ENCODE measurements around the gene CHST13.

Gene CHST13, protein sequence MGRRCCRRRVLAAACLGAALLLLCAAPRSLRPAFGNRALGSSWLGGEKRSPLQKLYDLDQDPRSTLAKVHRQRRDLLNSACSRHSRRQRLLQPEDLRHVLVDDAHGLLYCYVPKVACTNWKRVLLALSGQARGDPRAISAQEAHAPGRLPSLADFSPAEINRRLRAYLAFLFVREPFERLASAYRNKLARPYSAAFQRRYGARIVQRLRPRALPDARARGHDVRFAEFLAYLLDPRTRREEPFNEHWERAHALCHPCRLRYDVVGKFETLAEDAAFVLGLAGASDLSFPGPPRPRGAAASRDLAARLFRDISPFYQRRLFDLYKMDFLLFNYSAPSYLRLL

DNA sequence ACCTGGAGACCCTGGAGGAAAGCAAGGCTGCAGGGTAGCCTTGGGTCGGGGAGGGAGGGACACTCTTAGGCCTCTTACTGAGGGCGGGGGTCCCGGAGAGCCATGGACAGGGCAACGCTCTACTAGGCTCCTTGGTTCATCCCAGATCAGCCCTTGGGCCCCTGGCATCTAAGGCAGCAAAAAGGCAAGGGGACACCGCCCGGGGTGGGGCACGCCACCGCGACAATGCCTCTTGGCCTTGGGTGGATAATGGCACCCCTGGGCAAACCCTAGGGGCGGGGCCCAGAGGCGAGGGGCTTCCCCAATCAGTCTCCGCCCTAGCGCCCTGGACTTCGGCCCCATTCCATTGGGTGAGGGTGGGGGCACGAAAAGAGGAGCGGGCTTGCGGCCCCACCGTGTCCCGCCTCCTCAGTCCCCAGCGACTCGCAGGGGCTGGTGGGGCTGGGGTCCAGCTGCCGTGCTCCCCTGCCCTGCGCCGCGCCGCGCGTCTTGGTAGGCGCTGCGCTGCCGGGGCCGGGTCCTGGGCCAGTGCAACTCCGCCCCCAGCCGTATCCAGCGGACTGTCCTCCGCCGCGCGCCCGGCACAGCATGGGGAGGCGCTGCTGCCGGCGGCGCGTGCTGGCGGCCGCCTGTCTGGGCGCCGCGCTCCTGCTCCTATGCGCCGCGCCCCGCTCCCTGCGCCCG lies at the start of gene CHST13:
Gene CHST13, plus strand, starts transcription at position 411 of the 684 bp plus-strand sequence. Its CDS starts 178 bp downstream, at position 589.
- no peak for DNase-seq

DNA sequence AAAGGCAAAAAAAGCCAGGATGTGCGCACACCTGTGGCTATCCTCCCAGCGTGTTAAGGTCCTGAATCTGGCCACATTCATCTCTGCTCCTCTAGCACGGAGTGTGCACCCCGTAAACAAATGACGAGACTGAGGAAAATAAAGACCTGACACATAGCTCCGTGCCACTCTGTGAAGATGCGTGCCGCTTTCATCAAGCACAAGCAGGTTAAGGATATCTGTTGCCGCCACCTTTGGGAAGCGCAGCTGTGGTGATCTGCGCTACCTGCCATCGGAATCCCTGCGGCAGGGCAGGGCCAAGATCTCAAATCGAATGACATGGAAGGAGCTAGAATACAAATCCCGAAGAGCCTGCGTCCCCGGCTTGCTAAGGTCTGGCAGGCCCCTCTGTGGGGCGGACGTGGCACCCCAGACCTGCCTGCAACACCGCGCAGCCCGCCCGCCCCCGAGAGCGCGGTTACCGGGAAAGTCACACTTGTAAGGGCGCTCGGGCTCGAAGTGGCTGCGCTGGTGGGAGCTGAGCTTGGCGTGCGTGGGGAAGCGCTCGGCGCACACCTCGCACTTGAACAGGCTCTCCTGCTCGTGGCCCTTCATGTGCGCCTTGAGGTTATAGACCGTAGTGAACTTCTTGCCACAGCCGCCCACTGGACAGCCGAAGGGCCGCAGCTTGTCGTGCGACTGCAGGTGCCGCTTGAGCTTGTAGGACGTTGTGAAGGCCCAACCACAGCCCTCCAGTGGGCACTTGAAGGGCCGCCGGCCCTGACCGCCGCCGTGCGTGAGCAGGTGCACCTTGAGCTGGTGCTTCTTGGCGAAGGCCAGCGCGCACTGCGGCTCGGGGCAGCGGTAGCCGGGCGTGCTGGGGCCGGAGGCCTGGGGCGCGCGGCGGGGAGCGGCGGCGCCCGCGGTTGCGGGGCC lies 49.2 kb upstream of the CHST13 start:
- DNase-seq, result peak; percentile 26

DNA sequence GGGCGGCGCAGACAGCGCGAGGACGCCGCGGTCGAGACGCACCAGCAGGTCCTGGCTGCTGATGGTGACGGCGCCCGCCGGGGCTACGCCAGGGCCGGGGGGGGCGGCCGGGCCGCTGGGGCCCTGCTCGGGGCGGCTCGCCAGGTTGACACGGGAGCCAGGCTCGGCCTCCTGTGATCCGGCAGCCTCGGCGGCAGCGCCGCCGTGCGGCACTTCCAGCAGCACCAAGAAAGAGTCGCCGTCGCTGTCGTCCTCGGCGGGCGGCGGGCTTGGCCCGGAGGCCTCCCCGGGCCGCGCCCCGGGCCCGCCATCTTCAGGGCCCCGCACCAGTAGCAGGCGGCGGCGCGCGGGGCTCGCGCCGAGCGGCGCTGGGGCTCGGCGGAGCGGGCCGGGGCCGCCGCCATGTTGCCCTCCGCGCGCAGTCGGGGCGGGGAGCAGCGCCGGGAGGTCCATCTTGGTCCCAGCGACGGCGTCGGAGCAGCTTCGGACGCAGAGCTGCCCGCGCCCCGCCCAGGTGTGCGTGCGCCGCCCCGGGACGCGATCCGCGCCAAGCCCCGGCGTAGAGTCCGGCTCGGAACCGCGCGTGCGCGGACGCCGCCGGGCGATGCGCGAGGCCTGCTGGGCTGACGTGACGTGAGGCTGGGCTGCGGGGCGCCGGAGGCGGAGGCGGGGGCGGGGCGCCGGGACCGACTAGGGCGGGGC lies 48.4 kb upstream of the CHST13 start, which contains the start of gene ZXDC:
Gene ZXDC, minus strand, starts transcription at position 479 of the 702 bp plus-strand sequence. Its CDS starts 26 bp downstream, at position 453.
- DNase-seq, result peak; percentile 90

DNA sequence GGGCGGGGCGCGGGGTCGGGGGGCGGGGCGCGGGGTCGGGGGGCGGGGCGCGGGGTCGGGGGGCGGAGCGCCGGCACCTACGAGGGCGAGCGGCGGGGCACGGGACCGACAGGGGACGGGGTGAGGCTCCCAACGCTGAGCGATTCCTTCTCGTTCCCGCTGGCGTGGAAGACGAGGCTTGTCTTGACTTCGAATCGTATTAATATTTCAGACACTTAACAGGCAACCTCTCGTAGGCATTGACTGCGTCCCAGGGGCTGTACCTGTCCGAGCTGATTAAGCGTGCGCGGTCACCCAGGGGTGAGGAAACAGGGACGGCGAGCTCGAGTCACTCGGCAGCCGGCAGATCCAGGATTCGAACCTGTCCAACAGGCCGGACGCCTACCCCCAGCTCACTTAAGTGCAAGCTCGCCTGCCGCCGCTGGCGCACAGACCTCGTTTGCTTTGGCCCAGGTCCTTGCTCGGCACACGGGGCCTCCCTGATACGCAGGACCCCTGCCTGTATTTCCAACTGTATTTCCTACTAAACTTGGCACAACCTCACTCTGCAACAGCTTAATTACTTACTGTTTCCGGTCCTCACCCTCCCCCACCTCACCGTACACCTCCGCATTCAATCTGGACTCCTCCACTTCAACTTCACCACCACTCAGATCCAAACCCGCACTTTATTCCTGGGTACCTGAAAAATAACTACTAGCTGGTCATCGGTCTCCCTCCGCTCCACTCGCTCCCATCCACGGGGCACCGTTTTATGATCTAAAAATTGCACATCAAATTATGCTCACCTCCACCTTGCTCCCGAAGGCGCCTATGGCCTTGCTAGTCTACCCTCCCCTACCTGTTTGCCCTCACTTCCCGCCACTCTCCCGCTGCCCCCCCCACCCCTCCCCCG lies 47.5 kb upstream of the CHST13 start:
- no peak for DNase-seq

DNA sequence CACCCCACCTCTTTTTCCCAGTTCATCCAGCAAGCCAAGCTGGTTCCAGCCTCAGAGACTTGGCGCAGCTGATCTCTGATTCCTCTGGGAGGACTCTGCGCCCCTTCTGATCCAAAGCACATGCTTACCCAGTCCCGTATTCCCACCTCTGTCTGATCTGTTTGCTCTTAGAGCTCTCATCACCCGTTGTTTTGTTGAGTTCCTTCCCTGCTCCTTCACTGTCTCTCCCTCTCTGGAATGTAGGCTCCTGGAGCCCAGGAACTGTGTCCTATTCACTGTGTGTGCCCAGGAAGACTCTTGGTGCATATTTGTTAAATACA lies 46.9 kb upstream of the CHST13 start:
- no peak for DNase-seq

DNA sequence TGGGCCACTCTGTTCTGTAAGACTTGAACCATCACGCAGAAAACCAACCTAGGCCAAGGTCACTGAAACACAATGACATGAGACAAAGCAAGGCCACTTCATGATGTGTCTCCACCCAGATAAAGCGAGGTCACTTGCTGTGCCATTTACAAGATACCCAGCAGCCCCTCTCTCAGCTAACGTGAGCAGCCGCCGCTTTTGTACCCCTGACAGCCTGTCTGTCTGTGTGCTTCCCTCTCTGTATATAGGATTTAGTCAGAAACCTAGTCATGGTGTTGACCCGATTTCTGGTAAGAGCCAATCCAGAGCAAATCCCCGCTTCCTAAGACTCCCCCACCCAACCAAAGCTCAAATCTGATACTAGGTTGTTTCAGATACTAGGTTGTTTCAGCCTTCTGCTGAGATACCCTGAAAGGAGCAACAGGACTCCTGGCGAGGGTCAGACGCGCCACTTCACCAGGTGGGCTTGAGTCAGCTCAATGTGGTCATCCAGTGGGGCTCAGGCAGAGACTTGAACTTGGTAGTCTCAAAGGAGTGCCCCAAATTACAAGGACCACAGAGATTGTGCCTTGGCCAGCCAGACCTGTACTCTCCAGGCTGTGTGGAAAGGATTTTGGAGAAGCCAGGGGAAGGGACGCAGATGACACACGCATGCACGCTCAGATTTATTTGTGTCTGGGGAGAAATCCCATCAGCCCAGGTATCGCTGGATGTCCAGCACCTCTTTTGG lies 45.2 kb upstream of the CHST13 start:
- no peak for DNase-seq

DNA sequence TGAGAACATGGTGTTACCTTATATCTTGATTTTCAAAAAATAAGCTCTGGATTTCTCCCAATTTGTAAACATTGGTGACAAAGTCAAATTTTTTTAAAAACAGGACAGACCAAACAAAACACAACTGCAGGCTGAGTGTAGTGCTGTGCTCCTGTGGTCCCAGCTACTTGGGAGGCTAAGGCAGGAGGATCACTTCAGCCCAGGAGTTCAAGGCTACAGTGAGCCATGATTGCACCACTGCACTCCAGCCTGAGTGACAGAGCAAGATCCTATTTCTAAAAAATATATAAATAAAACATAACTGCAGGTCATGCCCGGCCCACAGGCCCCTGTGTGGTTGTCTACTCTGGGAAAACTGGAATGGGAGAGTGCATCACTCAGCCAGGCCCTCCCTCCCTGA lies 44.3 kb upstream of the CHST13 start:
- DNase-seq, result no peak

DNA sequence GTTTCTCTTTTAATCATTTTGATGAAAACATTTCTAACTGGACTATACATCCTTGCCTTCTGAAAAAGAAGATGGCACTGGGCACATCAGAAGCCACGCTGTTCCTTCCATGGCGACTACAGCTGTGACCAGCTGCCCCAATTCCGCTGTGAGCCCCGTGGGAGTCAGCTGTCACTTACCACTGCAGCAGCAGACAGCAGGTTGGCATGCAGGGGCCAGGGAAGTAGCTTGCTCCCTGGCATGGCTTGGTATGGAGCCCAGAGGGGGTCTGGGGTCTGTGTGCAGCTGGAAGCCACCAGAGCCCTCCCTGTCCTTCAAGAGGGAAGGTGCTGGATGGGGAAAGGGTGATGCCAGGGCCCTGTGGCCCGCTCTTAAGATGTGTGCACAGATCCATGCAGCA lies 43.7 kb upstream of the CHST13 start:
- DNase-seq, result no peak

DNA sequence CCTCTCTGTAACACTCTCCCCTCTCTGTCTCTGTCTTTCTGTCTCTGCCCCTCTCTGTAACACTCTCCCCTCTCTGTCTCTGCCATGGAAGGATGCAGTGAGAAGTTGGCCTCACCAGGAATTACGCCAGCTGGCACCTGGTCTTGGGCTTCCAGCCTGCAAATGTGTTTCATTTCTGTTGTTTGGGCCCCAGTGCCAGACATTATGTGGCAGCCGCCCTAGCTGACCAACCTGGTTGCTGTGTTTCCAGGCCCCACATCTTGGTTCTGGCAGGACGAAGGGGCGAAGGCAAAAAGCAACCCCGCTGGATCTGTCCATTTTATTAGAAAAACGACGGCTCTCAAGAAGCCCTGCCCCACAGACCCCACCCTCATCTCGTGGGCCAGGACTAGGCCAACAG lies 43.1 kb upstream of the CHST13 start:
- DNase-seq, result no peak

DNA sequence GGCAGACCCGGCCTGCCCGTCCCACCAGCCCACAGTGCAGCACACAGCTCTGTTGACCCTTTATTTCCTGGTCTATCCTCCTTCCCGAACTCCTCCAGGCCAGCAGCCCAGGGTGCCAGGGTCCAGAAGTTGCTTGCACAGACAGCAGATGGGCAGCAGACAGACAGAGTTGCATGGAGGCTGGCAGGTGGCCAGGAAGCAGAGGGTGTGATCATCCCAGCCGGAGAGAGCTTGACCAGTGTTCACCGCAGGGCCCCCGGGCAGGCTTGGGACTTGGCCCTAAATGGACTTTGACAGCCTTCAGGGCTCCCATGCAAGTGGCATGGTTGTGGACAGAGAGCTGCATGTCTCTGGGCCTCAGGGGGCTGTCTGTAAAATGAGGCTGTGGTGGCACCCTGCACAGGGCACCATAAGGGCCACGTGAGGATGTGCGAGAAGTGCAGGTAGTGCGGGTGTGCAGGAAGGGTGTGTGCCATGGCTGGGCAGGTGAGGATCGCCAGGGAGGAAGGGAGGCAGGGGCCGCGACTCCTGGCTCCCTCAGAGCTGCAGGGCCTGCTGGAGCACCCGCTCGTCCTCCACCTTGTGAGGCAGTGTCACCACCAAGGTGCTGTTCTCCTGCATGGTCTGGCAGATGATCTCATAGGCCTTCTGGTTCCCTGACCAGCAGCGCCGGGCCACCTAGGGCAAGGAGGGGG lies 42.0 kb upstream of the CHST13 start:
- DNase-seq, result no peak

DNA sequence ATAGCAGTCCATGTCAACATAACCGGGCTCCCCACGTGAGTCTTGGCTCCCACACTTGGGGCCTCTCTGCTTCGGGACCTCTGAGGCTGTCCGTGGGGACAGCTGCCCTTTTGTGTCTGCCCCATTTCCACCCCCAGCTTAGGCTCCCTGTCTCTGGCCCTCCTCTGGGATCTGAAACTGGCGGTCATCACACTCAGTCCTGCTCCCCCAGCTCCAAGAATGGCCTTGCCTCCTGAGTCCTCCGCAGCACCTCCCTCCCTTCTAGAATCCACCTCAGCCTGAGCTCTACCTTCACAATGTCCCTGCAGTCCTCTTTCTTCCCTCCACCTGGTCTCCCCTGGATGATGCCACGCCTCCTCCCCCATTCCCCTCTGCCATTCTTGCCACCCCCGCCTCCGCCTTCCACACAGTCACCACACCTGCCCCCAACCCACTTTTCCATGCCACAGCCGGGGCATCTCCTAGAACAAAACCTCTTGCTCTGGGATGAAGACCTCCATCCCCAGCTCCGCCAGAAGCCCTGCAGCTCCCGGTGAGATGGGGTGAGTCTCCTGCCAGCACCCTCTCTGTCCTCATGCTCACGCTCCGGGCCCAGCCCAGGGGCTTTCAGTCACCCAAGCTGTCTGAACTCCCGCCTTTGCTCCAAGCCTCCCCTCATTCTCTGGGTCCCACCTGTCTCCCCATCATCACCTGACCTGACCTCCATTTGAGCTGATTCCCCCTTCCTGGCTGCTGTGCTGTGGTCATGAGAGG lies 41.3 kb upstream of the CHST13 start:
- DNase-seq, result no peak

DNA sequence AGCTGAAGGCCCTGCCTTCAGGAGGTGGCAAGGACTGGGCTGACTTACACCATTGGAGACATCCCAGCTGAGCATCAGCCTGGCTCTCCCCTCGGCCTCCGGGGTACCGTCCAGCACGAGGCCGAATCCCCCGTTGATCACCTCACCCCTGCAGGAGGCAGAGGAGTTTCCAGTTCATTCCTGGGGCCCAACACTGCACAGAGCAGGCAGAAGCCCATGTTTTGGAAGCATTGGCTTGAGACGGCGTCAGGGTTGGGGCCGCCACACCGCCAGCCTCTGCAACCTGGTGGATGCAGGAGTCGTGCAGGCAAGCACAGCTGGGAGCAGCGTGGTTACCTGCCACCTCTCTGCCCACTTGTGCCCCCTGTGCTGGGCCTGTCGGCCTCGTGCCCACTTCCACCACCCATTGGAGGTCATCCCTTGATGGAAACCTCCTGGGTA lies 40.6 kb upstream of the CHST13 start:
- DNase-seq, result no peak

DNA sequence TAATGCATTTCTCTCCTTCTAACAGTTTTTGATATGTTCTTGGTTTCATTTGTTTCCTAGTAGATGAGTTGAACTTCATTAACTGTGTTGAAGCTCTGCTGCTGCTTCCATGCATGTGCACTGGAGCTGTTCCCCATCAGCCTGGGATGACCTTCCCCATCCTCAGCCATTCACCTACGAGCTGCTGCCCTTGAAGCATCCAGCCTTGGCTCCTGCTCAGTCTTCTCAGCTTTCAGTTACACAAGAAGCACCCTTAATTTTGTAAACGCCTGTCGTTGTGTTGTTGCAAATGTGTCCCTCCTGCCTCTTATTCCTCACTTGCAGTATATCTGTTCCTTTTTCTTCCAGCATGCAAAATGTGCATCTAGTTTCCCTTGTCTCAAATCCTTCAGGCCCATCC lies 39.8 kb upstream of the CHST13 start:
- no peak for DNase-seq

DNA sequence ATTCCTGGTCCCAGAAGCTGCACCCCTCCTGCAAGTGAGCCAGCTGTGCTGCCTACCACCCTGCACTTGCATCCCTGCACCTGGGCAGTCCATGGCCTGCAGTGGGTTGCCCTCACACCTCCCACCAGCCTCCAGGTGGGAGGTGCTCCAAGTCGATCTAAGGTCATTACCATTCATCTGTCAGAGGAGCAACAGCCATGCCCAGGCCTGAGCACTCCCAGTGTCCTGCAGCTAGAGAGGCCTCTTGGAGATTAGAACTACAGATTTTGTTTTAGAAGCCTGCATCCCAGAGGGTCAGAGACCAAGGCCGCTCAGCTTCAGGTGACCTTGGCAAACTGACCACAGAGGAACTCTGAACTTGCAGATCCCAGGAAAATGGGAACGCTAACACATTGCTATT lies 39.3 kb upstream of the CHST13 start:
- no peak for DNase-seq

DNA sequence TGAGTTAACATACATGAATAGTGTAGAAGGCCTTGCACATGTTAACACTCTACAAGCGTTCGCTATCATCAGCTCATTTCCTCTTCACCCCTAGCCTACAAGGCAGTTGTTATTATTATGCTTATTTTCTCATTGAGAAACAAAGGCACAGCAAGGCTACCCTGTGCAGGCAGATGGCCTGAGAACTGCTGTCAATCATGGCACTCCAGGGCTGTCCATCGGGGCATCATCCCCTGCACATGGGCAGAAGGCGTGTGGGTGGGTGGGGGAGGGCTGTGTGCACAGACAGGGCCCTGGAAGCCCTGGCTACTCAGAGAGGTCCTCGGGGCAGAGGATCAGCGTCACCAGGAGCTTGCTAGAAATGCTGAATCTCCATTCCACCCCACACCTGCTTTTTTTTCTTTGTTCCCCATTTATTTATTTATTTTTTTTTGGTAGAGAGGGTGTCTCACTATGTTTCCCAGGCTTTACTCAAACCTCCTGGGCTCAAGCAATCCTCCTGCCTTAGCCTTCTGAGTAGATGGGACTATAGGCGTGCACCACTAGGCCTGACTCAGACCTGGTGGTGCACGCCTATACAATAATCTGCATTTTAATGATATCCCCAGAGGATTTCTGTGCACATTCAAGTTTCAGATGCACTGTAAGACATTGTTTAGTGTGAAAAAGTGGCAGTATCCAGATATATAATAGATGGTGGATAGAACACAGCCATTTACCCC lies 38.6 kb upstream of the CHST13 start:
- no peak for DNase-seq

DNA sequence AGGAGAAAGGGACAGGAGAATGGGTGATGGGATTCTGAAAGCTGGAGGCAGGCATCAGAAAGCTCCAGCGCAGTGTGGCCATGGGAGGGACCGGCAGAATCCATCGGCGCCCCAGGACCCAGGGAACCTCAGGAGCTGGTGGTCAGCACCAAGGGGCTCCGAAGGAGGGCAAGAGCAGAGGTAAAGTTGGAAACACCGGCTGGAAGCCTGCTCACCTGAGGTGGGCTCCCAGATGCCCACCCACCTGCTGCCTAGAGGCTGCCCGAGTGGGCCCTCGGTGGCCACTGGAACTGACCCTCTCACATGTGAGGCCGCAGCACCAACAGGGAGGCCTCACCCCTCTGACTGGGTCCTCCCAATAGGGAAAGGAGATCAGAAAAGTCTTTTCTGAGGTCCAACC lies 38.0 kb upstream of the CHST13 start:
- DNase-seq, result no peak

DNA sequence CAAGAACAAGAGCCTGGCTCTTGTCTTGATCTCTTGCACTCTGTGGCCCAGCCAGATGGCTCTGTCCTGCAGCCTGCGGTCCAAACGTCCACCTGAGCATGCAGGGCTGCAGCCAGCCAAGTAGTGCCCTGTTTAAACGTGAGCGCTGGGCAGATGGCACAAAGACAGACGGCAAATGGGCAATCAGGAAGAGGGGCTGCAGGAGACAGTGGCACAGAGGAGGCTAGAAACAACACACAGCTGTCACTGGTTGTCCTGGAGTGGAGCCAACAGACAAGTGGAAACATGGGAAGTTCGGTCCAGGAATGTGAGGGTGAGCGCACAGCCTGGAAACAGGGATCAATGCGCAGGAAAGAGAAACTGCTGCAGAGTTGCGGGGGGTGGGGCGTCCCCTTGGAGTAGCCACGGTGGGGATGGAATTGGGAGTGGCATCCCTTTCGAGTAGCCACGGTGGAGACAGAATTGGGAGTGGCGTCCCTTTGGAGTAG lies 37.6 kb upstream of the CHST13 start:
- DNase-seq, result no peak

DNA sequence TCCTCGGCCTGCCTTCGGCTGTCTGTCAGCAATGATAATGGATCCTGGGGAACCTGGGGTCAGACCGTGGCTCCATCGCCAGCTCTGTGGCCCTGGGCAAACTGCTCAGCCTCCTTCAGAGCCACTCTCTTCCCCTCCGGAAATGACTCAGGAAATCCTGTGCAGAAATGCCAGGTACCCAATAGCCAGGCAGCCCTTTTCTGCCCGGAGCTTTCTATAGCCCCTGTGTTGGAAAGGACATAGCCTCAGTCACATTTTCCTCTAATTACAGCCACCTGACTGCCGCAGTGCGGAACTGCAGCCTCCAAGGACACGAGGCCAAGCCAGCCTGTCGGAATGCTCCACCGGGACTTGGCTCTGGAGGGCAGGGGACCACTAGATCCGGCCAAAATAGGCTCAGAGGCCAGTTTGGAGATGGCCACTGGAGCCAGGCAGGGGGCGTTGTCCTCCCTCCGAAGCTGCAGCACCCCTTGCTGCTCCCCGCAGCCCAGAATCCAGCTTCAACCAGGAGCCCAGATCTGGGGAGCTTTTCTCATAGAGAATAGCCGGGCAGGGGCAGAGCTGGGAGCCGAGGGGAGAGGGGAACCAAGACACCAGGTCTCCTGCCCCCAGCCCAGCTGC lies 36.7 kb upstream of the CHST13 start:
- no peak for DNase-seq
